ENCODE data around the gene SMAGP. TPM values are rescaled to one million over a fixed set of nuclear protein-coding genes. Genes with fewer than 3 reads are reported as not detected.

SMAGP gene
- total RNA-seq = 8.9 and 24.6 TPM in 2 replicates

GRCh38 chr12:51270067-51270950 is at the start of gene SMAGP:
Gene SMAGP (minus strand): TSS chr12:51270415. CDS start chr12:51269278, 1,137 bp downstream.

GRCh38 chr12:51238510-51239334 is 31.5 kb downstream of the SMAGP start, which contains the start of gene DAZAP2:
Gene DAZAP2 (plus strand): TSS chr12:51238826. CDS start chr12:51238908, 82 bp downstream.

GRCh38 chr12:51217968-51218606 is 52.1 kb downstream of the SMAGP start, which contains the start of gene POU6F1:
Gene POU6F1 (minus strand): TSS chr12:51218062. CDS start chr12:51206836, 11,226 bp downstream.

Other genes with a start within 250 kb of the SMAGP start
- 65.8 and 75.5 TPM in 2 replicates for gene SLC11A2, start 244.0 kb downstream of the SMAGP start, total RNA-seq
- 45.8 and 54.7 TPM in 2 replicates for gene LETMD1, start 222.1 kb downstream of the SMAGP start, total RNA-seq
- 25.3 and 38.0 TPM in 2 replicates for gene CSRNP2, start 186.8 kb downstream of the SMAGP start, total RNA-seq
- 10.3 and 21.2 TPM in 2 replicates for gene TFCP2, start 97.3 kb downstream of the SMAGP start, total RNA-seq
- gene POU6F1, start 52.4 kb downstream of the SMAGP start, total RNA-seq = 0.34 and 1.6 TPM in 2 replicates
- gene DAZAP2, start 31.6 kb downstream of the SMAGP start, total RNA-seq = 100 and 107 TPM in 2 replicates
- not detected in 2 replicates for gene BIN2, start 53.8 kb upstream of the SMAGP start, total RNA-seq
- under 0.01 TPM in 1 of 2 replicates, not detected in the other for gene CELA1, start 76.3 kb upstream of the SMAGP start, total RNA-seq
- 6.5 and 73.5 TPM in 2 replicates for gene GALNT6, start 121.0 kb upstream of the SMAGP start, total RNA-seq
- 0.14 and 0.68 TPM in 2 replicates for gene SLC4A8, start 154.4 kb upstream of the SMAGP start, total RNA-seq

Measured in nasal cavity respiratory epithelium epithelial cell of viscerocranial mucosa (primary cell).